CD4-positive, alpha-beta T cell treated with Interleukin-17A for 1 hour (primary cell): ENCODE data around the gene PTPN11.

Source experiments
- DNase-seq: peaks from one replicate; pipeline ENCODE4 v3.0.0-alpha.2; 2020

Gene PTPN11

DNA sequence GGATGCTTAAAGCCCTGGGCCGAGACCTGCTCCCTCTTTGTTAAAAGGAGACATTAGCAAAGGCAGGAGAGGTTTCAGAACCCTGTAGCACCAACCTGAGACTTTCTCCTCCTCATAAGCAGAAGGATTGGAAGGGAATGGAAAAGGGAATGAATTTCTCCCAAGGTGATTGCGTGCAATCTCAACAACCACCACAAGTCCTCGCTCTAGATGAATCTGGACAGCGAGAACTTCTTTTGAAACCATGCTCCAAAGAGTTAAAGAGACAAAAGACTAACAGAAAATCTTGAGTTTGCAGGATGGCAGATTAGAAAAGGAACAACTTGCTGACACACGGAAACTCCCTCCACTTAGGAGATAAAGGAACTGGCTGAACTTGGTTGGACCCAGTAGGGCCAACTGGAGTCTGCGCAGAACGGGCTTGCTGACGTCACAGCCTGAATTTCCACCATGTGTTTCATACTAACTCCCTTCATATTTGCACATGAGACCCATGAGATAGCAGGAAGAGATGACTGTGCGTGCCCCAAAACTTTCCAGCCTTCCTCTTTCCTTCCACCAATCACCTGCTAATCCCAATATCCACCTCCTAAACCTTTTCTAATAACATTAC is 137.0 kb downstream of the PTPN11 start:
- DNase-seq, result no peak

DNA sequence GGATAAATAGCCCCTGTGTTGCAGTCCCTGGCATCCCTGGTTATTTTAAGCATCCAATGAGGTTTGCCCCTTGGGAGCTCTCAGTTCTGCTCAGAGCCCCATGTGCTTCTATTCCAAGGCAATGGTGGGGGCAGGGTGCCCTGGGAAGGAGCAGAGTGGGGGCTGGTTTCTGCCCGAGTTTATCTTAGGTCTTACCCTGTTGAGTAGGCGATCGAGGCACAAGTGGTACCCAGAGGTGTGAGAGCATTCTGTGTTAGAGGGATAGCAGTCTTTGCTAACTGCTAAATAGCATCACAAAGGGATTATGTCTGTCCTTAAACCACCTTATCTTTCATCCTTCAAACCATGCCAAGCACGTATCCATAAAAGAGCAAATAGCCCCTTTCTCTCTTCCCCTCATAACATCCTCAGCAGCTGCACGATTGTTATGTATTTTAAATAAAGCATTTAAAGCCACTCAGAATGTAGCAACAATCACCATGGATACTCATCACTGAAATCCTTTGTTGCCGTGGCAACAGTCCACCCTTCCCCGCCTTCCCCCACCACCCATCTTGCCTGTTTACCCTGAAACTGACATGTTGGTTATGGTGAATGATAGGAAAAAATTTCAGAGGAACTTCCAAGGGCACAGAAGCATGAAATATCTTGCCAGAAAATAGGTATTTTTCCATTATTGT is 139.3 kb downstream of the PTPN11 start:
- DNase-seq, result no peak
